Gastrocnemius medialis (tissue), 4 donors: ENCODE data around the gene QSER1. TPM values are rescaled to one million over a fixed set of nuclear protein-coding genes. Genes with fewer than 3 reads are reported as not detected.
"Not testable (repeated sequence)": the region's sequence is repeated elsewhere in the genome, so short reads cannot be mapped to it uniquely, and the experiment has no call there.

Experiments used
- ATAC-seq, 2 donors: fragments of 150-250 bp; one replicate each; pipeline ENCODE4 v1.9.1; 2016
- DNase-seq, 2 donors: peaks; one replicate each; pipeline ENCODE4 v3.0.0-alpha.2; 2019
- H3K27ac ChIP-seq, 4 donors: fragments of 200-600 bp; sonication (generic); 1 replicate in 1 of 4; 2 replicates in 3 of 4; pipeline ENCODE4 v1.5.1; 2016 to 2018; ENCODE audit warnings: mild to moderate bottlenecking in 2 of 4, moderate library complexity in 1 of 4
- H3K27me3 ChIP-seq, 3 donors: fragments of 200-600 bp; sonication (generic) in 2 of 3; 1 replicate in 1 of 3; 2 replicates in 2 of 3; pipeline versions ENCODE4 v1.5.1 to v1.6.0; 2016 to 2019; ENCODE audit warnings: mild to moderate bottlenecking in 1 of 3, moderate library complexity in 1 of 3
- H3K36me3 ChIP-seq, 2 donors: fragments of 200-600 bp; sonication (generic) in 1 of 2; one replicate each; pipeline ENCODE4 v1.5.1; 2017 to 2018
- H3K4me1 ChIP-seq, 2 donors: fragments of 200-600 bp; sonication (generic) in 1 of 2; one replicate each; pipeline ENCODE4 v1.5.1; 2016 to 2017; ENCODE audit warnings: mild to moderate bottlenecking in 2 of 2
- H3K4me3 ChIP-seq, 4 donors: fragments of 200-600 bp; sonication (generic) in 3 of 4; 1 replicate in 1 of 4; 2 replicates in 3 of 4; pipeline ENCODE4 v1.5.1; 2016 to 2019; ENCODE audit warnings: mild to moderate bottlenecking in 2 of 4
- H3K9me3 ChIP-seq, 3 donors: fragments of 200-600 bp; sonication (generic) in 2 of 3; 1 replicate in 1 of 3; 2 replicates in 2 of 3; pipeline ENCODE4 v1.5.1; 2016 to 2019
- POLR2A ChIP-seq, 2 donors: fragments of 450-650 bp; IDR thresholded peaks; one replicate each; pipeline ENCODE4 v1.6.1; 2017; ENCODE audit warnings: antibody characterized with exemption in 2 of 2, mild to moderate bottlenecking in 2 of 2, moderate library complexity in 2 of 2
- in situ Hi-C, 4 donors: fragments of 200-750 bp; cut with MboI; loops; one replicate each; pipeline versions ENCODE4 v1.15.0 to v1.8.0; 2017; ENCODE audit warnings: low sequenced_read_pairs in 4 of 4
- intact Hi-C: fragments of 100-400 bp; cut with DNase I; formaldehyde crosslinking; loops from one replicate; pipeline ENCODE4 v1.15.1; 2023; ENCODE audit warnings: low total_unique reads
- total RNA-seq, 4 donors: library from RNA; depleted of rRNA; stranded (reverse); fragments of >200 nt; gene quantifications; one replicate each; pipeline versions ENCODE4 v1.1.0 to v1.2.3, GENCODE V29; 2016
- TF ChIP-seq, protein P1 (sequence below), 5 experiments: fragments of 450-650 bp in 3 of 5; fragments of 200-600 bp in 2 of 5; sonication (generic) in 2 of 5; IDR thresholded peaks in 4 of 5; conservative IDR thresholded peaks in 1 of 5; 1 replicate in 4 of 5; 2 replicates in 1 of 5; pipeline ENCODE4 v1.5.1; 2016 to 2019; ENCODE audit warnings: antibody characterized with exemption in 5 of 5, mild to moderate bottlenecking in 3 of 5, moderate library complexity in 3 of 5

The QSER1 gene
- total RNA-seq, 4 donors from 2014 or later, result 7.5 to 17.2 (median 13.1) TPM

DNA sequence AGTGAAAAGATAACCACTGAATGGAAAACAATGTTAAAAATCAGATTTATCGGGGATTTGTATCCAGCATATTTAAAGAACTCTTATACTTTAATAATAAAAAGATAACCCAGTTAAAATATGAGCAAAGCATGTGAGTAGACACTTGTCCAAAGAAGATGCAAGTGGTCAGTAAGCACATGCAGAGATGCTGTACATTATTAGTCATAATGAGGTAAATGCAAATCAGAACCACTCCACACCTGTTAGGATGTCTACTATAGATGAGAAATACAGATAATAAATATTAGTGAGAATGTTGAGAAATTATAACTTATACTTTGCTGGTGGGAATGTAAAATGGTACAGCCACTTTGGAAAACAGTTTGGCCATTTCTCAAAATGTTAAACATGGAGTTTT lies 28.0 kb downstream of the QSER1 start:
- no peak overlapping the region for H3K4me3 ChIP-seq
- TF ChIP-seq, protein P1, sequence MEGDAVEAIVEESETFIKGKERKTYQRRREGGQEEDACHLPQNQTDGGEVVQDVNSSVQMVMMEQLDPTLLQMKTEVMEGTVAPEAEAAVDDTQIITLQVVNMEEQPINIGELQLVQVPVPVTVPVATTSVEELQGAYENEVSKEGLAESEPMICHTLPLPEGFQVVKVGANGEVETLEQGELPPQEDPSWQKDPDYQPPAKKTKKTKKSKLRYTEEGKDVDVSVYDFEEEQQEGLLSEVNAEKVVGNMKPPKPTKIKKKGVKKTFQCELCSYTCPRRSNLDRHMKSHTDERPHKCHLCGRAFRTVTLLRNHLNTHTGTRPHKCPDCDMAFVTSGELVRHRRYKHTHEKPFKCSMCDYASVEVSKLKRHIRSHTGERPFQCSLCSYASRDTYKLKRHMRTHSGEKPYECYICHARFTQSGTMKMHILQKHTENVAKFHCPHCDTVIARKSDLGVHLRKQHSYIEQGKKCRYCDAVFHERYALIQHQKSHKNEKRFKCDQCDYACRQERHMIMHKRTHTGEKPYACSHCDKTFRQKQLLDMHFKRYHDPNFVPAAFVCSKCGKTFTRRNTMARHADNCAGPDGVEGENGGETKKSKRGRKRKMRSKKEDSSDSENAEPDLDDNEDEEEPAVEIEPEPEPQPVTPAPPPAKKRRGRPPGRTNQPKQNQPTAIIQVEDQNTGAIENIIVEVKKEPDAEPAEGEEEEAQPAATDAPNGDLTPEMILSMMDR (IDR thresholded peaks at IDR 0.05 in 4 of 5, conservative IDR thresholded peaks at IDR 0.05 in 1 of 5), result no peak
- no peak for TF ChIP-seq POLR2A (IDR thresholded peaks at IDR 0.05)
- ATAC-seq (no peak), DNase-seq (no peak)
- H3K4me1 ChIP-seq, result peaks cover 3 to 4% of the 10 kb centered on the region in 2 donors
- H3K36me3 ChIP-seq, result no peaks in the 10 kb centered on the region
- no peaks in the 10 kb centered on the region for H3K9me3 ChIP-seq
- H3K27me3 ChIP-seq, result no peaks in the 10 kb centered on the region
- intact Hi-C loops, result no loop called here
- H3K27ac ChIP-seq, result no peak overlapping the region
- in situ Hi-C loops, result no loop called here

DNA sequence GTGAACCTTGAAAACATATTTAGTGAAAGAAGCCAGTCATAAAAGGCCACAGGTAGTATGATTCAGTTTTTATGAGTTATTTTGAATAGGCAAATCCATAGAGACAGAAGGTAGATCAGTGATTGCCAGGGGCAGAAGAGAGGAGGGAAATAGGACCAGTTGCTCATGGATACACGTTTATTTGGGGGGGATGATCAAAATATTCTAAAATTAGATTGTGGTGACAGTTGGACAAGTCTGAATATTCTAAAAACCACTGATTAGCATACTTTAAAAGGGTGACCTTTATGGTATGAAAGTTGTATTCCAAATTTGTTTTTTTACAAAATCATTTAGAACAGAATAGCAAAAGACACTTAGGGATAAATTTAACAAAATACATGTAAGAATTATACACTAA lies 28.6 kb downstream of the QSER1 start:
- H3K4me1 ChIP-seq, result peaks cover 3 to 4% of the 10 kb centered on the region in 2 donors
- TF ChIP-seq POLR2A (IDR thresholded peaks at IDR 0.05), result no peak
- TF ChIP-seq, protein P1 (IDR thresholded peaks at IDR 0.05 in 4 of 5, conservative IDR thresholded peaks at IDR 0.05 in 1 of 5), result no peak
- no peaks in the 10 kb centered on the region for H3K27me3 ChIP-seq
- H3K27ac ChIP-seq, result no peak overlapping the region
- no peaks in the 10 kb centered on the region for H3K9me3 ChIP-seq
- H3K36me3 ChIP-seq, result no peaks in the 10 kb centered on the region
- intact Hi-C loops, result no loop called here
- no peak for ATAC-seq
- in situ Hi-C loops, result no loop called here
- DNase-seq, result no peak
- H3K4me3 ChIP-seq, result no peak overlapping the region

DNA sequence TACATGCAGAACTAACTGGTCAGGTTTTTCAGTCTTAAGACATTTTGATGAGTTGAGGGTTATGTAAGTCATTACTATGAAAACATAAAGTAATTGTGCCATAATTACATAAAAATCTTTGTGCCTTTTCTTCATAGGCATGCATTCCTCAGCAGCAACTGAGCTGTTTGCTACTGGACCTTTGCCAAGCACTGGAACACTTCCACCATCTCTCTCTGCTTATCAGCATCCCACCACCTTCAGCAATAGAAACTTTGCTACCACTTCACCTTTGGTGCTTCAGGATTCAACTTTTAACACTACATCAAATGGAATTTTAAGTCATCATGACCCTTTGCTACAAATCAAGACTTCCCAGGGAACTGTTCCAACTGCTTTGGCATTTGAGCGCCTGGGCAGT lies 39.0 kb downstream of the QSER1 start:
- ATAC-seq, result no peak
- no peak overlapping the region for H3K27ac ChIP-seq
- intact Hi-C loops, result no loop called here
- DNase-seq, result no peak
- H3K27me3 ChIP-seq, result no peaks in the 10 kb centered on the region
- peaks cover 0 to 43% of the 10 kb centered on the region in 2 donors for H3K36me3 ChIP-seq
- no peaks in the 10 kb centered on the region for H3K4me1 ChIP-seq
- no peaks in the 10 kb centered on the region for H3K9me3 ChIP-seq
- no peak for TF ChIP-seq POLR2A (IDR thresholded peaks at IDR 0.05)
- TF ChIP-seq, protein P1 (IDR thresholded peaks at IDR 0.05 in 4 of 5, conservative IDR thresholded peaks at IDR 0.05 in 1 of 5), result no peak
- in situ Hi-C loops, result no loop called here
- H3K4me3 ChIP-seq, result no peak overlapping the region

DNA sequence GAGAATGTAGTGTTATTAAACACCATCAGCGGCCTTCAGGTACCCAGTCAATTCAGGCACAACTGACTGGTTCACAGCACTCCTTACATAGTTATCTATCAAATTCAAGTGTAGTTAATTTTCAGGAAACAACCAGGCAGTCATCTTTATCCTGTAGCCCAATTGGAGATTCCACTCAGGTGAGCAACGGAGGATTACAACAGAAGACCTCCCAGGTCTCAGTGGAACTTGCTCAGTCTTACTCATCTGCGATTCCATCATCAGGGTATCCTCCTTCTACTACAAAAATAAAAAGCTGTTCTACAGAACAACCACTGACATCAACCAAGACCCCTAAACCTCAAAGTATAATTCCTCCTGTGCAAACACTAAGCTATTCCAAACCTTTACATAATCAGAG lies 39.6 kb downstream of the QSER1 start:
- ATAC-seq, result no peak
- no peak for TF ChIP-seq POLR2A (IDR thresholded peaks at IDR 0.05)
- TF ChIP-seq, protein P1 (IDR thresholded peaks at IDR 0.05 in 4 of 5, conservative IDR thresholded peaks at IDR 0.05 in 1 of 5), result no peak
- Histone ChIP-seq H3K9me3 (no peaks in the 10 kb centered on the region), H3K4me1 (no peaks in the 10 kb centered on the region), H3K27me3 (no peaks in the 10 kb centered on the region), H3K27ac (no peak overlapping the region), H3K36me3 (peaks cover 0 to 46% of the 10 kb centered on the region in 2 donors), H3K4me3 (no peak overlapping the region)
- in situ Hi-C loops, result no loop called here
- no peak for DNase-seq
- intact Hi-C loops, result no loop called here

DNA sequence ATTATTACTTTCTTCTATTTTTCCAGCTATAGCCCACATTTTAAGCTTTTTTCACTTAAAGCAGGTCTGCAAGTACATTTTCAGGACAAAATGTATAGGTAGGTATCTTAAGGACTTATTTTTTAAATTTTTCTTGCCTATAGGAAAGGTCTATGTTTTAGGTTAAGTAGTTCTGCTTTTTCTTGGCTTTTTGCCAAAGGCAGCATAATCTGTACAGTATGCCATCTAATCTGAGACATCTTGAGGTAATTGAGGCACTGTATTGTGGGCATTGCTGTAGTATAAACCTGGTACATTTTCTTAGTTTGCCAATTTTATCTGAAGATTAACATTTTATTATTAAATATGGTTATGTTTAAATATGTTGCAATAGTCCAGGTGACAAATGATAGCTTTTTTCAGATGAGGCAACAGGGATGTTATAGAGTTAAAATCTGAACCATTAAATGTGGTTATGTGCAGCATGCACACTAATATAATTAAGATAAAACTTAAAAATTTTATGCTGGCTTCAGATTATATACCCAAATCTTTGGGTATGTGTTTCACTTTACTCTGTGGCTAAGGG lies 42.9 kb downstream of the QSER1 start:
- no peak overlapping the region for H3K27ac ChIP-seq
- no peaks in the 10 kb centered on the region for H3K4me1 ChIP-seq
- intact Hi-C loops (no loop called here), in situ Hi-C loops (no loop called here)
- H3K36me3 ChIP-seq, result peaks cover 0 to 59% of the 10 kb centered on the region in 2 donors
- no peaks in the 10 kb centered on the region for H3K9me3 ChIP-seq
- H3K4me3 ChIP-seq, result no peak overlapping the region
- no peaks in the 10 kb centered on the region for H3K27me3 ChIP-seq
- DNase-seq (no peak), ATAC-seq (no peak)
- TF ChIP-seq, protein P1 (IDR thresholded peaks at IDR 0.05 in 4 of 5, conservative IDR thresholded peaks at IDR 0.05 in 1 of 5), result no peak
- TF ChIP-seq POLR2A (IDR thresholded peaks at IDR 0.05), result no peak

DNA sequence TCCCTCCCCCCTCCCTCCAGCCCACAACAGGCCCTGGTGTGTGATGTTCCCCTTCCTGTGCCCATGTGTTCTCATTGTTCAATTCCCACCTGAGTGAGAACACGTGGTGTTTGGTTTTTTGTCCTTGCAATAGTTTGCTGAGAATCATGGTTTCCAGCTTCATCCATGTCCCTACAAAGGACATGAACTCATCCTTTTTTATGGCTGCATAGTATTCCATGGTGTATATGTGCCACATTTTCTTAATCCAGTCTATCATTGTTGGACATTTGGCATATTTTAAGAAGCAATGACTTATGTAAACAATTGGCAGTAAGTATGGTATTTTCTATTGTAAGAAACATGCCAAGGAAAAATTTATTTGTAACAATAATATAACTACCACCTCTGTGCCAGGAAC lies 43.6 kb downstream of the QSER1 start:
- in situ Hi-C loops, H3K9me3 ChIP-seq, ATAC-seq, H3K27me3 ChIP-seq, intact Hi-C loops, H3K4me3 ChIP-seq, H3K27ac ChIP-seq, DNase-seq, H3K4me1 ChIP-seq: not testable (repeated sequence)
- peaks cover 0 to 59% of the 10 kb centered on the region in 2 donors for H3K36me3 ChIP-seq

DNA sequence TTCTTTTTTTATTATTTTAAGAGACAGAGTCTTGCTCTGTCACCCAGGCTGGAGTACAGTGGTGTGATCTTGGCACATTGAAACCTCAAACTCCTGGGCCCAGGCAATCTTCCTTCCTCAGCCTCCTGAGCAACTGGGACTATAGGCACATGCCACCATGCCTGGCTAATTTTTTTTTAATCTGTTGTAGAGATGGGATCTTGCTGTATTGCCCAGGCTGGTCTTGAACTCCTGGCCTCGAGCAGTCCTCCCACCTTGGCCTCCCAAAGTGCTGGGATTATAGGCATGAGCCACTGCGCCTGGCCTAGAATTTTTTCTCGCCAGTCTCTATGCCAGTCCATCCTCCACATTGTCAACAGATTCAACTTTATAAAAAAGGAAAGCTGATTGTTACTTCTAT lies 44.7 kb downstream of the QSER1 start:
- H3K4me1 ChIP-seq, H3K4me3 ChIP-seq, H3K27me3 ChIP-seq, ATAC-seq, DNase-seq, intact Hi-C loops, in situ Hi-C loops, H3K9me3 ChIP-seq, H3K27ac ChIP-seq: not testable (repeated sequence)
- H3K36me3 ChIP-seq, result peaks cover 0 to 52% of the 10 kb centered on the region in 2 donors
